ENCODE results near the gene ADGRL1. TPM values are rescaled to one million over a fixed set of nuclear protein-coding genes. Genes with fewer than 3 reads are reported as not detected.

The ADGRL1 gene
- total and polyA plus RNA-seq, 10 of the 15 experiments (the other 5 are each of a cell fraction or from before 2014, with no cell fraction given) = 0.05 to 4.8 (median 0.71) TPM

- in situ Hi-C loops (cut with MboI) = no loop called here
- peaks cover 6% of the 10 kb centered on the region; the same call in 1 of the 2 replicates for H3K4me1 ChIP-seq (ENCODE audit: control insufficient read depth, insufficient read depth, low read length)
- FAIRE-seq (no peak), DNase-seq (ENCODE audit: low read depth, low spot score) (no peak), ATAC-seq (no peak)
- no peaks in the 10 kb centered on the region for H3K36me3 ChIP-seq (ENCODE audit: control insufficient read depth in 2 of 2, insufficient read depth in 2 of 2, low read length in 1 of 2)
- no peak overlapping the region for H3K4me2 ChIP-seq (ENCODE audit: control insufficient read depth, insufficient read depth)
- no peak overlapping the region for H3K4me3 ChIP-seq
- H3K9ac ChIP-seq (ENCODE audit: control insufficient read depth, insufficient read depth, low read length) = no peak overlapping the region
- ChIA-PET POLR2A (no interaction called here), SMC1A (ENCODE audit: uncharacterized antibody, unreplicated experiment) (no interaction called here), CTCF (interaction anchor here (1.5 to 1.7 kb wide), 2 partner anchors 10 to 173 kb away, joined by 3 to 6 read pairs; partner anchors contain the start of gene ASF1B), RAD21 (ENCODE audit: unreplicated experiment) (no interaction called here)
- H3K27me3 ChIP-seq (replicated peaks in 1 of 2; ENCODE audit: control insufficient read depth in 2 of 2, insufficient read depth in 2 of 2, low read length in 1 of 2) = no peaks in the 10 kb centered on the region
- H3K79me2 ChIP-seq (ENCODE audit: control insufficient read depth, insufficient read depth, low read length) = no peaks in the 10 kb centered on the region
- no peak overlapping the region for H2AFZ ChIP-seq (ENCODE audit: control insufficient read depth, low read depth, low read length)
- intact Hi-C loops (cut with micrococcal nuclease; ENCODE audit: unreplicated experiment) = no loop called here
- no peak overlapping the region for H3K27ac ChIP-seq (ENCODE audit: control insufficient read depth, insufficient read depth)
- TF ChIP-seq MYB (IDR thresholded peaks at IDR 0.05; ENCODE audit: borderline replicate concordance, low read depth, low read length) (no peak), NR2C2 (IDR thresholded peaks at IDR 0.05; ENCODE audit: borderline replicate concordance, control insufficient read depth, insufficient read length, low read depth) (no peak), PBX3 (IDR thresholded peaks at IDR 0.05; ENCODE audit: insufficient replicate concordance, low read depth, low read length) (no peak), ESRRA (IDR thresholded peaks at IDR 0.05; ENCODE audit: low read length) (no peak), HSF1 (IDR thresholded peaks at IDR 0.05; ENCODE audit: low read depth, low read length) (no peak), TBL1XR1 (IDR thresholded peaks at IDR 0.05; ENCODE audit: low read depth, low read length) (no peak), SMARCA5 (IDR thresholded peaks at IDR 0.05) (no peak), ZNF384 (IDR thresholded peaks at IDR 0.05; ENCODE audit: borderline replicate concordance, low read depth, low read length) (no peak), SUPT20H (IDR thresholded peaks at IDR 0.05; ENCODE audit: borderline replicate concordance, control insufficient read depth, low read depth, low read length) (no peak), RB1 (IDR thresholded peaks at IDR 0.05; ENCODE audit: borderline replicate concordance) (no peak), ASH2L (IDR thresholded peaks at IDR 0.05; ENCODE audit: borderline replicate concordance, low read depth) (no peak), SRF (IDR thresholded peaks at IDR 0.05; ENCODE audit: low read depth in 2 of 2, low read length in 2 of 2) (no peak)
- TF ChIP-seq, protein P1, sequence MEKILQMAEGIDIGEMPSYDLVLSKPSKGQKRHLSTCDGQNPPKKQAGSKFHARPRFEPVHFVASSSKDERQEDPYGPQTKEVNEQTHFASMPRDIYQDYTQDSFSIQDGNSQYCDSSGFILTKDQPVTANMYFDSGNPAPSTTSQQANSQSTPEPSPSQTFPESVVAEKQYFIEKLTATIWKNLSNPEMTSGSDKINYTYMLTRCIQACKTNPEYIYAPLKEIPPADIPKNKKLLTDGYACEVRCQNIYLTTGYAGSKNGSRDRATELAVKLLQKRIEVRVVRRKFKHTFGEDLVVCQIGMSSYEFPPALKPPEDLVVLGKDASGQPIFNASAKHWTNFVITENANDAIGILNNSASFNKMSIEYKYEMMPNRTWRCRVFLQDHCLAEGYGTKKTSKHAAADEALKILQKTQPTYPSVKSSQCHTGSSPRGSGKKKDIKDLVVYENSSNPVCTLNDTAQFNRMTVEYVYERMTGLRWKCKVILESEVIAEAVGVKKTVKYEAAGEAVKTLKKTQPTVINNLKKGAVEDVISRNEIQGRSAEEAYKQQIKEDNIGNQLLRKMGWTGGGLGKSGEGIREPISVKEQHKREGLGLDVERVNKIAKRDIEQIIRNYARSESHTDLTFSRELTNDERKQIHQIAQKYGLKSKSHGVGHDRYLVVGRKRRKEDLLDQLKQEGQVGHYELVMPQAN (conservative IDR thresholded peaks at IDR 0.05) = no peak
- TF ChIP-seq, protein P2, sequence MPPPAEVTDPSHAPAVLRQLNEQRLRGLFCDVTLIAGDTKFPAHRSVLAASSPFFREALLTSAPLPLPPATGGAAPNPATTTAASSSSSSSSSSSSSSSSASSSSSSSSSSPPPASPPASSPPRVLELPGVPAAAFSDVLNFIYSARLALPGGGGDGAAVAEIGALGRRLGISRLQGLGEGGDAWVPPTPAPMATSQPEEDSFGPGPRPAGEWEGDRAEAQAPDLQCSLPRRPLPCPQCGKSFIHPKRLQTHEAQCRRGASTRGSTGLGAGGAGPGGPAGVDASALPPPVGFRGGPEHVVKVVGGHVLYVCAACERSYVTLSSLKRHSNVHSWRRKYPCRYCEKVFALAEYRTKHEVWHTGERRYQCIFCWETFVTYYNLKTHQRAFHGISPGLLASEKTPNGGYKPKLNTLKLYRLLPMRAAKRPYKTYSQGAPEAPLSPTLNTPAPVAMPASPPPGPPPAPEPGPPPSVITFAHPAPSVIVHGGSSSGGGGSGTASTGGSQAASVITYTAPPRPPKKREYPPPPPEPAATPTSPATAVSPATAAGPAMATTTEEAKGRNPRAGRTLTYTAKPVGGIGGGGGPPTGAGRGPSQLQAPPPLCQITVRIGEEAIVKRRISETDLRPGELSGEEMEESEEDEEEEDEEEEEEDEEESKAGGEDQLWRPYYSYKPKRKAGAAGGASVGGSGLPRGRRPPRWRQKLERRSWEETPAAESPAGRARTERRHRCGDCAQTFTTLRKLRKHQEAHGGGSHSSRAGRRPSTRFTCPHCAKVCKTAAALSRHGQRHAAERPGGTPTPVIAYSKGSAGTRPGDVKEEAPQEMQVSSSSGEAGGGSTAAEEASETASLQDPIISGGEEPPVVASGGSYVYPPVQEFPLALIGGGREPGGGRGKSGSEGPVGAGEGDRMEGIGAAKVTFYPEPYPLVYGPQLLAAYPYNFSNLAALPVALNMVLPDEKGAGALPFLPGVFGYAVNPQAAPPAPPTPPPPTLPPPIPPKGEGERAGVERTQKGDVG (CRISPR knock-in tag; IDR thresholded peaks at IDR 0.05) = no peak
- no TSS peak for BruUV-seq (replicated peaks)
- 88% methylated on average over 7 of the region's 7 CpGs for WGBS (ENCODE audit: insufficient coverage, insufficient replicate concordance, low lambda C conversion rate, missing lambda C conversion rate)
- no peaks in the 10 kb centered on the region for H4K20me1 ChIP-seq (ENCODE audit: control insufficient read depth, insufficient read depth)
- no peaks in the 10 kb centered on the region for H3K9me3 ChIP-seq (replicated peaks; ENCODE audit: control insufficient read depth, insufficient read depth, low read length)
These were observed 59.2 kb downstream of the ADGRL1 start for GRCh38 chr19:14146789-14147216.

Measured in GM12878 (cell line).